HEK293 (cell line): ENCODE results near the gene WWOX.

Experiments used
- CTCF ChIA-PET: fragments of 350-600 bp; formaldehyde crosslinking; extraction: SDS; loops from one replicate; lab custom pipeline; 2021; ENCODE audit warnings: antibody characterized with exemption; lab: Yijun Ruan, JAX
- POLR2A ChIA-PET: fragments of 300-600 bp; formaldehyde crosslinking; extraction: SDS; loops from one replicate; lab custom pipeline; 2020; ENCODE audit warnings: antibody characterized with exemption, inconsistent platforms; lab: Yijun Ruan, JAX
- H3K27ac ChIP-seq: fragments of 200-500 bp; sonication (Bioruptor generic); 2 replicates; pipeline ENCODE4 v1.5.1; 2014; ENCODE audit warnings: low read depth, low read length, control low read depth, inconsistent platforms; ENCODE audit errors: extremely low read depth
- H3K36me3 ChIP-seq, 2 experiments: fragments of 200-500 bp in 1 of 2; sonication (Bioruptor generic) in 1 of 2; 1 replicate in 1 of 2; 2 replicates in 1 of 2; pipeline ENCODE4 v1.5.1; 2014 to 2017; ENCODE audit warnings: inconsistent platforms in 2 of 2, low read length in 2 of 2; ENCODE audit not compliant: control insufficient read depth in 2 of 2, insufficient read depth in 1 of 2
- H3K4me1 ChIP-seq: fragments of 200-500 bp; sonication (Bioruptor generic); 2 replicates; pipeline ENCODE4 v1.5.1; 2014; ENCODE audit warnings: mild to moderate bottlenecking, low read length, inconsistent platforms; ENCODE audit not compliant: control insufficient read depth, insufficient read depth
- H3K4me3 ChIP-seq: 2 replicates; pipeline ENCODE4 v1.5.1; 2011; ENCODE audit warnings: low read depth, mild to moderate bottlenecking, control low read depth, low read length, moderate library complexity
- H3K9me3 ChIP-seq: fragments of 200-500 bp; sonication (Bioruptor generic); 2 replicates; pipeline ENCODE4 v1.5.1; 2014; ENCODE audit warnings: low read depth, low read length, inconsistent platforms; ENCODE audit not compliant: control insufficient read depth, insufficient read depth
- HOXA7 ChIP-seq: sonication (generic); formaldehyde crosslinking; IDR thresholded peaks from 2 replicates; pipeline ENCODE4 v1.8.1; 2022; ENCODE audit warnings: missing genetic modification reagents, borderline replicate concordance
- KLF7 ChIP-seq: fragments of 450-650 bp; formaldehyde crosslinking; IDR thresholded peaks from 2 replicates; pipeline ENCODE4 v1.5.1; 2016; ENCODE audit warnings: missing biosample characterization, missing genetic modification characterization, borderline replicate concordance
- MYNN ChIP-seq: fragments of 450-650 bp; formaldehyde crosslinking; IDR thresholded peaks from 2 replicates; pipeline ENCODE4 v1.5.1; 2016; ENCODE audit warnings: missing biosample characterization, missing genetic modification characterization, borderline replicate concordance
- SCRT1 ChIP-seq: fragments of 450-650 bp; formaldehyde crosslinking; IDR thresholded peaks from 2 replicates; pipeline ENCODE4 v1.5.1; 2016; ENCODE audit warnings: missing biosample characterization, missing genetic modification characterization, borderline replicate concordance
- SETDB1 ChIP-seq: IDR thresholded peaks from one replicate; pipeline ENCODE4 v1.6.1; 2017; ENCODE audit warnings: mild to moderate bottlenecking, low read length, moderate library complexity, mixed read lengths; ENCODE audit not compliant: insufficient read length
- ZBTB17 ChIP-seq: fragments of 450-650 bp; formaldehyde crosslinking; IDR thresholded peaks from 2 replicates; pipeline ENCODE4 v1.5.1; 2016; ENCODE audit warnings: missing biosample characterization, missing genetic modification characterization
- ZNF132 ChIP-seq: fragments of 450-650 bp; formaldehyde crosslinking; IDR thresholded peaks from 2 replicates; pipeline ENCODE4 v1.5.1; 2017; ENCODE audit warnings: missing biosample characterization, missing genetic modification characterization, borderline replicate concordance
- ZNF223 ChIP-seq: fragments of 450-650 bp; formaldehyde crosslinking; IDR thresholded peaks from 2 replicates; pipeline ENCODE4 v1.5.1; 2016; ENCODE audit warnings: missing biosample characterization, missing genetic modification characterization
- ZNF23 ChIP-seq: fragments of 450-650 bp; formaldehyde crosslinking; IDR thresholded peaks from 2 replicates; pipeline ENCODE4 v1.5.1; 2016; ENCODE audit warnings: missing biosample characterization, missing genetic modification characterization, borderline replicate concordance
- ZNF311 ChIP-seq: fragments of 450-650 bp; formaldehyde crosslinking; IDR thresholded peaks from 2 replicates; pipeline ENCODE4 v1.5.1; 2017; ENCODE audit warnings: missing biosample characterization, missing genetic modification characterization, borderline replicate concordance
- ZNF530 ChIP-seq: fragments of 450-650 bp; formaldehyde crosslinking; IDR thresholded peaks from 2 replicates; pipeline ENCODE4 v1.5.1; 2016; ENCODE audit warnings: low read depth, missing biosample characterization, missing genetic modification characterization
- ZNF621 ChIP-seq: fragments of 450-650 bp; formaldehyde crosslinking; IDR thresholded peaks from 2 replicates; pipeline ENCODE4 v1.5.1; 2017; ENCODE audit warnings: missing biosample characterization, missing genetic modification characterization
- ZNF701 ChIP-seq: fragments of 450-650 bp; formaldehyde crosslinking; IDR thresholded peaks from 2 replicates; pipeline ENCODE4 v1.5.1; 2016; ENCODE audit warnings: missing biosample characterization, missing genetic modification characterization
- ZNF785 ChIP-seq: fragments of 450-650 bp; formaldehyde crosslinking; IDR thresholded peaks from 2 replicates; pipeline ENCODE4 v1.5.1; 2016; ENCODE audit warnings: missing biosample characterization, missing genetic modification characterization
- TF ChIP-seq, protein P1 (sequence below): fragments of 450-650 bp; formaldehyde crosslinking; IDR thresholded peaks from 2 replicates; pipeline ENCODE4 v1.5.1; 2016; ENCODE audit warnings: missing biosample characterization, missing genetic modification characterization
- TF ChIP-seq, protein P2 (sequence below): fragments of 450-650 bp; formaldehyde crosslinking; IDR thresholded peaks from 2 replicates; pipeline ENCODE4 v1.5.1; 2017; ENCODE audit warnings: missing biosample characterization, mild to moderate bottlenecking, missing genetic modification characterization, moderate library complexity
- TF ChIP-seq, protein P3 (sequence below): fragments of 450-650 bp; formaldehyde crosslinking; IDR thresholded peaks from 2 replicates; pipeline ENCODE4 v1.5.1; 2016; ENCODE audit warnings: missing biosample characterization, missing genetic modification characterization, borderline replicate concordance
- TF ChIP-seq, protein P4 (sequence below): fragments of 450-650 bp; formaldehyde crosslinking; IDR thresholded peaks from 2 replicates; pipeline ENCODE4 v1.5.1; 2016; ENCODE audit warnings: missing biosample characterization, missing genetic modification characterization

The WWOX gene

DNA sequence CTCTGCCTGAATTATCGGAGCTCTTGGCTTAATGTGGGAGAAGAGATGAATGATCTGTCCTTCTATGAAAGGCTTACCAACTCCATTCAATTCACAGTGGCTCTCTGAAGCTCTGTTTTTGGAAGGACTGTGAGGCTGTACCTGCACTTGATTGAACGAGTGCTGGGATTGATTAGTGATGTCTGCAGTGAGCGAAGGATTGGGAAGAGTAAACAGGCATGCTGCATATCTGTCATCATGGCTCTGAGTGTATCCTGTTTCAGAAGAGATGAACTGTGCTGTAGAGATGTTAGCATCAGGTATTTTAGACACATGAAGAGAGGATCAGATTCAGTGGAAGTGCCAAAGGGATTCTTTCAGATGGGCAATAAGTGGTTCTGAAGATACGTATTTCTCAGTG, 937.1 kb downstream of the WWOX start:
- peak; percentile 61 for TF ChIP-seq SETDB1
- TF ChIP-seq ZNF785, result no peak
- peak; percentile 35; the same call in 1 of the 2 replicates for TF ChIP-seq ZNF23 (tag by site-specific recombination)
- 0 out of 2 replicates have a peak, but pooled peaks have one; percentile 34 for TF ChIP-seq ZBTB17 (tag by site-specific recombination)

DNA sequence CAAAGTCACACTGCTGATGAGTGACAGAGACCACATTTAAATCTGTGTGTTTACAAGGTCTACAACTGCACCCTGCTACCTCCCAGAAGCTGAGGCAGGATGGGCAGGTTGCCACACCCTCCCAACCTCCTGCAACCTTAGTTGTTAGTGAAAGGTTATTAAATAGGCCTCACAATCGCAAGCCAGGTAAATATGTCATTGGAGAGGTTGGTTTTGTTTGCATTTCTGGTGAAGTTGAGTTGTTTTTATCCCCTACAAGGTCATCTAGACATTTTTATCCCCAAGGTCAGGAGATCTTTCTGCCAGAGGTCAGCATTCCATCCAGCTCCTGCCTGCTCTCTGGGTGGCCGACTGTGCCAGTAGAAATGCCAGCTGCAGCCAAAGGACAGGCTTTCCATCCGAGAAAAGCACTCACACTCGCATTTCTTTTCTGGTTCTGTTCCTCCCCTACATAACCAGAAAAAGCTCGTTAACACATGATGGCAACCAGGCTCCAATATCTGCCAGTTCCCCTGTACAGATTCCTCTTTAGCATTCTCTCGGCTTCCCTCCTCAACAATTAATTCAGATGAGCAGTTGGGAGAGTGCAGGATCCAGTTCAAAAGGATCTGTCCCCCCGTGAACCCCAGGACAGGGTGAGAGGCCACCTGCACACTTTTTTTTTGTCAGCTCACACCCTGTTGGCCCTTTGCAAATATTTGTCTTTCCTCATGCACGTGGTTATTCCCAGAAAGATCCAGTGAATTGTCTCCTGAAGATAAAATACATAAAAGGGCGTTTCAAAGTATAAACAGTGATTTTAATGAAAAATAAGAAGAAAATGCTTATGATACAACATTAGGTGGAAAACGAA, 938.3 kb downstream of the WWOX start:
- Histone ChIP-seq H3K27ac (no peak overlapping the region), H3K4me3 (no peak overlapping the region), H3K9me3 (no peaks in the 10 kb centered on the region), H3K36me3 (no peaks in the 10 kb centered on the region), H3K4me1 (no peaks in the 10 kb centered on the region)
- POLR2A ChIA-PET, result no interaction called here
- TF ChIP-seq KLF7 (tag by site-specific recombination) (no peak), HOXA7 (CRISPR knock-in tag) (no peak), MYNN (no peak), ZNF530 (tag by site-specific recombination) (no peak), SCRT1 (tag by site-specific recombination) (no peak), ZNF223 (tag by site-specific recombination) (no peak), ZNF621 (tag by site-specific recombination) (no peak), ZNF132 (tag by site-specific recombination) (no peak)
- TF ChIP-seq, protein P1, sequence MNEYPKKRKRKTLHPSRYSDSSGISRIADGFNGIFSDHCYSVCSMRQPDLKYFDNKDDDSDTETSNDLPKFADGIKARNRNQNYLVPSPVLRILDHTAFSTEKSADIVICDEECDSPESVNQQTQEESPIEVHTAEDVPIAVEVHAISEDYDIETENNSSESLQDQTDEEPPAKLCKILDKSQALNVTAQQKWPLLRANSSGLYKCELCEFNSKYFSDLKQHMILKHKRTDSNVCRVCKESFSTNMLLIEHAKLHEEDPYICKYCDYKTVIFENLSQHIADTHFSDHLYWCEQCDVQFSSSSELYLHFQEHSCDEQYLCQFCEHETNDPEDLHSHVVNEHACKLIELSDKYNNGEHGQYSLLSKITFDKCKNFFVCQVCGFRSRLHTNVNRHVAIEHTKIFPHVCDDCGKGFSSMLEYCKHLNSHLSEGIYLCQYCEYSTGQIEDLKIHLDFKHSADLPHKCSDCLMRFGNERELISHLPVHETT (tag by site-specific recombination), result no peak
- TF ChIP-seq, protein P2, sequence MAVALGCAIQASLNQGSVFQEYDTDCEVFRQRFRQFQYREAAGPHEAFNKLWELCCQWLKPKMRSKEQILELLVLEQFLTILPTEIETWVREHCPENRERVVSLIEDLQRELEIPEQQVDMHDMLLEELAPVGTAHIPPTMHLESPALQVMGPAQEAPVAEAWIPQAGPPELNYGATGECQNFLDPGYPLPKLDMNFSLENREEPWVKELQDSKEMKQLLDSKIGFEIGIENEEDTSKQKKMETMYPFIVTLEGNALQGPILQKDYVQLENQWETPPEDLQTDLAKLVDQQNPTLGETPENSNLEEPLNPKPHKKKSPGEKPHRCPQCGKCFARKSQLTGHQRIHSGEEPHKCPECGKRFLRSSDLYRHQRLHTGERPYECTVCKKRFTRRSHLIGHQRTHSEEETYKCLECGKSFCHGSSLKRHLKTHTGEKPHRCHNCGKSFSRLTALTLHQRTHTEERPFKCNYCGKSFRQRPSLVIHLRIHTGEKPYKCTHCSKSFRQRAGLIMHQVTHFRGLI (tag by site-specific recombination), result no peak
- CTCF ChIA-PET, result interaction anchor here (2.5 kb wide), 1 partner anchor 10 kb away, joined by 8 read pairs; no protein-coding TSS in a partner anchor

More for the DNA sequence above, 937.1 kb downstream of the WWOX start:
- no peaks in the 10 kb centered on the region for H3K9me3 ChIP-seq
- POLR2A ChIA-PET, result no interaction called here
- H3K4me3 ChIP-seq, result no peak overlapping the region
- H3K4me1 ChIP-seq, result no peaks in the 10 kb centered on the region
- CTCF ChIA-PET, result no interaction called here
- H3K27ac ChIP-seq, result no peak overlapping the region
- no peaks in the 10 kb centered on the region for H3K36me3 ChIP-seq

DNA sequence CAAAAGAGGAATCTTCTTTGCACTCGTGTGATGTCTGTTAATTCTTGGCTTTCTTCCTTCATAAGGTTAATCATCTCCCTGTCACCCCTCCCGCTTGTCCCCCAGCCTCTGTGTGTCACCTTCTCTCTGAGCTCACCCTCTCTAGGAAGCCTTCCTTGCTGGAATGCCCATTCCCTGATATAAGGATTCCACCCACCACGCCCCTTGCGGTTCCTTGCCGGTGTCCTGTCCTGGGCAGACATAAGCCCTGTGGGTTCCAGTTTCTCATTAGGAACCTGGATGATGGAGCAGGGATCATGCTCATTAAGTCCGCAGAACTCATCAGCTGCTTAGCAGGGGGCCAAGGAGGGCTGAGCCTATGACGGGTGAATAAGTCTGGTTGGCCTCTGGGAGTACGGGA, 941.8 kb downstream of the WWOX start:
- H3K27ac ChIP-seq, result no peak overlapping the region
- CTCF ChIA-PET, result no interaction called here
- H3K4me3 ChIP-seq, result no peak overlapping the region
- no peaks in the 10 kb centered on the region for H3K4me1 ChIP-seq
- POLR2A ChIA-PET, result no interaction called here
- no peaks in the 10 kb centered on the region for H3K9me3 ChIP-seq
- no peaks in the 10 kb centered on the region for H3K36me3 ChIP-seq
- TF ChIP-seq ZNF23 (tag by site-specific recombination), result no peak
- TF ChIP-seq, protein P3, sequence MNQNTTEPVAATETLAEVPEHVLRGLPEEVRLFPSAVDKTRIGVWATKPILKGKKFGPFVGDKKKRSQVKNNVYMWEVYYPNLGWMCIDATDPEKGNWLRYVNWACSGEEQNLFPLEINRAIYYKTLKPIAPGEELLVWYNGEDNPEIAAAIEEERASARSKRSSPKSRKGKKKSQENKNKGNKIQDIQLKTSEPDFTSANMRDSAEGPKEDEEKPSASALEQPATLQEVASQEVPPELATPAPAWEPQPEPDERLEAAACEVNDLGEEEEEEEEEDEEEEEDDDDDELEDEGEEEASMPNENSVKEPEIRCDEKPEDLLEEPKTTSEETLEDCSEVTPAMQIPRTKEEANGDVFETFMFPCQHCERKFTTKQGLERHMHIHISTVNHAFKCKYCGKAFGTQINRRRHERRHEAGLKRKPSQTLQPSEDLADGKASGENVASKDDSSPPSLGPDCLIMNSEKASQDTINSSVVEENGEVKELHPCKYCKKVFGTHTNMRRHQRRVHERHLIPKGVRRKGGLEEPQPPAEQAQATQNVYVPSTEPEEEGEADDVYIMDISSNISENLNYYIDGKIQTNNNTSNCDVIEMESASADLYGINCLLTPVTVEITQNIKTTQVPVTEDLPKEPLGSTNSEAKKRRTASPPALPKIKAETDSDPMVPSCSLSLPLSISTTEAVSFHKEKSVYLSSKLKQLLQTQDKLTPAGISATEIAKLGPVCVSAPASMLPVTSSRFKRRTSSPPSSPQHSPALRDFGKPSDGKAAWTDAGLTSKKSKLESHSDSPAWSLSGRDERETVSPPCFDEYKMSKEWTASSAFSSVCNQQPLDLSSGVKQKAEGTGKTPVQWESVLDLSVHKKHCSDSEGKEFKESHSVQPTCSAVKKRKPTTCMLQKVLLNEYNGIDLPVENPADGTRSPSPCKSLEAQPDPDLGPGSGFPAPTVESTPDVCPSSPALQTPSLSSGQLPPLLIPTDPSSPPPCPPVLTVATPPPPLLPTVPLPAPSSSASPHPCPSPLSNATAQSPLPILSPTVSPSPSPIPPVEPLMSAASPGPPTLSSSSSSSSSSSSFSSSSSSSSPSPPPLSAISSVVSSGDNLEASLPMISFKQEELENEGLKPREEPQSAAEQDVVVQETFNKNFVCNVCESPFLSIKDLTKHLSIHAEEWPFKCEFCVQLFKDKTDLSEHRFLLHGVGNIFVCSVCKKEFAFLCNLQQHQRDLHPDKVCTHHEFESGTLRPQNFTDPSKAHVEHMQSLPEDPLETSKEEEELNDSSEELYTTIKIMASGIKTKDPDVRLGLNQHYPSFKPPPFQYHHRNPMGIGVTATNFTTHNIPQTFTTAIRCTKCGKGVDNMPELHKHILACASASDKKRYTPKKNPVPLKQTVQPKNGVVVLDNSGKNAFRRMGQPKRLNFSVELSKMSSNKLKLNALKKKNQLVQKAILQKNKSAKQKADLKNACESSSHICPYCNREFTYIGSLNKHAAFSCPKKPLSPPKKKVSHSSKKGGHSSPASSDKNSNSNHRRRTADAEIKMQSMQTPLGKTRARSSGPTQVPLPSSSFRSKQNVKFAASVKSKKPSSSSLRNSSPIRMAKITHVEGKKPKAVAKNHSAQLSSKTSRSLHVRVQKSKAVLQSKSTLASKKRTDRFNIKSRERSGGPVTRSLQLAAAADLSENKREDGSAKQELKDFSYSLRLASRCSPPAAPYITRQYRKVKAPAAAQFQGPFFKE, result no peak
- no peak for TF ChIP-seq ZNF701
- no peak for TF ChIP-seq ZNF311 (tag by site-specific recombination)
- no peak for TF ChIP-seq ZBTB17 (tag by site-specific recombination)
- TF ChIP-seq, protein P4, sequence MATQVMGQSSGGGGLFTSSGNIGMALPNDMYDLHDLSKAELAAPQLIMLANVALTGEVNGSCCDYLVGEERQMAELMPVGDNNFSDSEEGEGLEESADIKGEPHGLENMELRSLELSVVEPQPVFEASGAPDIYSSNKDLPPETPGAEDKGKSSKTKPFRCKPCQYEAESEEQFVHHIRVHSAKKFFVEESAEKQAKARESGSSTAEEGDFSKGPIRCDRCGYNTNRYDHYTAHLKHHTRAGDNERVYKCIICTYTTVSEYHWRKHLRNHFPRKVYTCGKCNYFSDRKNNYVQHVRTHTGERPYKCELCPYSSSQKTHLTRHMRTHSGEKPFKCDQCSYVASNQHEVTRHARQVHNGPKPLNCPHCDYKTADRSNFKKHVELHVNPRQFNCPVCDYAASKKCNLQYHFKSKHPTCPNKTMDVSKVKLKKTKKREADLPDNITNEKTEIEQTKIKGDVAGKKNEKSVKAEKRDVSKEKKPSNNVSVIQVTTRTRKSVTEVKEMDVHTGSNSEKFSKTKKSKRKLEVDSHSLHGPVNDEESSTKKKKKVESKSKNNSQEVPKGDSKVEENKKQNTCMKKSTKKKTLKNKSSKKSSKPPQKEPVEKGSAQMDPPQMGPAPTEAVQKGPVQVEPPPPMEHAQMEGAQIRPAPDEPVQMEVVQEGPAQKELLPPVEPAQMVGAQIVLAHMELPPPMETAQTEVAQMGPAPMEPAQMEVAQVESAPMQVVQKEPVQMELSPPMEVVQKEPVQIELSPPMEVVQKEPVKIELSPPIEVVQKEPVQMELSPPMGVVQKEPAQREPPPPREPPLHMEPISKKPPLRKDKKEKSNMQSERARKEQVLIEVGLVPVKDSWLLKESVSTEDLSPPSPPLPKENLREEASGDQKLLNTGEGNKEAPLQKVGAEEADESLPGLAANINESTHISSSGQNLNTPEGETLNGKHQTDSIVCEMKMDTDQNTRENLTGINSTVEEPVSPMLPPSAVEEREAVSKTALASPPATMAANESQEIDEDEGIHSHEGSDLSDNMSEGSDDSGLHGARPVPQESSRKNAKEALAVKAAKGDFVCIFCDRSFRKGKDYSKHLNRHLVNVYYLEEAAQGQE (tag by site-specific recombination), result no peak
